GM19193 (cell line): Measurements from ENCODE around the gene PNRC1.

Experiments
- POLR2A ChIP-seq: IDR thresholded peaks from 4 replicates; pipeline ENCODE4 v1.6.1; 2011; ENCODE audit not compliant: insufficient read depth, insufficient read length; ENCODE audit errors: extremely low read depth

PNRC1 gene

DNA sequence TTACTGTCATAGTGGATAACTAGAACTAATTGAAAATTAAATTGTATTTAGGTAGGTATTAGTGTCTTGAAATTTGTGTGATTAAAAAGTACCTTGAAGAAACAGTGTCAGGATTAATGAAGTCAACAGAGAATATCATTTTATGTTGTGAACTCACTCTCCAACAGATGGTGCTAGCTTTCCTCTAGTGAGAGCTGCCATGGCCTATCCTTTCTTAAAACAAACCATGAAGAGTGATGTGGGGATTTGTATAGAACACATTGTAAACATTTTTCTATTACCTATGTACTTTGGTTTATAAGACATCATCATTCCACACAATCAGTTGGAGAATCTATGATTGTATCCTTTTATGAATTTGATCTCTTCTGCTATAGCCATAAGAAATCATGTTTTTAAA is 42.1 kb downstream of the PNRC1 start:
- TF ChIP-seq POLR2A = no peak

- no peak for TF ChIP-seq POLR2A
Observed at GRCh38 chr6:89131599-89131998, 51.0 kb downstream of the PNRC1 start.

DNA sequence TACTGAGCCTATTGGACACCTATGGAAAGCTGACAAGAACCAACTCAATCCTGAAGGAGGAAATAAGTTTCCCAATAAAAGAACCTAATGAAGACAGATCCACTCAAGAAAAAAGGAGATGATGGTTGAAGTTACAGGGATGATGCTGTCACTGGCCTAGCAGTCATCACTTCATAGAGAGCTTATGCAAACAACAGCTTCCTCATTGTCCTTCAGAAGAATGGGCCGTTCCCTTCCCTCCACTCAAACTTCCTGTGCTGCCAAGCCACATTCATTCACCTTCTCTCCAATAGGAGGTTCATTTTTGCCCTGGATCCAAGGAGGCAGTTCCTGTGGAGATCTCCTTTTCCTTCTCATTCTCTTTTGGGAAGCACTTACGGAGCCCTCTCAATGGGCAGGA is 51.5 kb downstream of the PNRC1 start:
- no peak for TF ChIP-seq POLR2A

DNA sequence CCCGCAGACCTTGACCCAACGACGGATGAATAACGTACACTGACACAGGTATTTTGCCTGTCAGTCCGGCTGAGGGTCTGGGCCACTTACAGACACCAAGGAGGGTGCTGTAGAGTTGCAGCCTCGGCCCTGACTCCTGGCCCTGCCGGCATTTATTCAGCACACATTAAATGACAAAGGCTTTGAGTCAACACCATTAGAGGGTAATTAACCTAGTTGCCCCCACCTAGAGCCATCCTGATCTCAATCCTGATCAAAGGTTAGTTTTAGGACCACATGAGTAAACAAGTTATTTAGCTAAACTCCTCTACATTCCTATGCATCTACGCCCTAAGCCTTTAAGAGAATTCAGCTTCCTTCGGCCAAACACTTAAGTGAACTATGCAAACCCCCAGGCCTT is 53.4 kb downstream of the PNRC1 start:
- TF ChIP-seq POLR2A = no peak

- no peak for TF ChIP-seq POLR2A
Observed at GRCh38 chr6:89134723-89135122, 54.2 kb downstream of the PNRC1 start.
